SIG-M5 treated with dmso at 0.1 percent for 504 hours (cell line): ENCODE measurements around the gene ADAMTSL5.
"Not testable (repeated sequence)": the region's sequence is repeated elsewhere in the genome, so short reads cannot be mapped to it uniquely, and the experiment has no call there.

Source experiments
- DNase-seq: peaks from one replicate; lab custom pipeline; 2025; ENCODE audit not compliant: unreplicated experiment; lab: John Stamatoyannopoulos, UW

Gene ADAMTSL5, protein sequence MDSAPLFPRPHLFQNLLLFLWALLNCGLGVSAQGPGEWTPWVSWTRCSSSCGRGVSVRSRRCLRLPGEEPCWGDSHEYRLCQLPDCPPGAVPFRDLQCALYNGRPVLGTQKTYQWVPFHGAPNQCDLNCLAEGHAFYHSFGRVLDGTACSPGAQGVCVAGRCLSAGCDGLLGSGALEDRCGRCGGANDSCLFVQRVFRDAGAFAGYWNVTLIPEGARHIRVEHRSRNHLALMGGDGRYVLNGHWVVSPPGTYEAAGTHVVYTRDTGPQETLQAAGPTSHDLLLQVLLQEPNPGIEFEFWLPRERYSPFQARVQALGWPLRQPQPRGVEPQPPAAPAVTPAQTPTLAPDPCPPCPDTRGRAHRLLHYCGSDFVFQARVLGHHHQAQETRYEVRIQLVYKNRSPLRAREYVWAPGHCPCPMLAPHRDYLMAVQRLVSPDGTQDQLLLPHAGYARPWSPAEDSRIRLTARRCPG

DNA sequence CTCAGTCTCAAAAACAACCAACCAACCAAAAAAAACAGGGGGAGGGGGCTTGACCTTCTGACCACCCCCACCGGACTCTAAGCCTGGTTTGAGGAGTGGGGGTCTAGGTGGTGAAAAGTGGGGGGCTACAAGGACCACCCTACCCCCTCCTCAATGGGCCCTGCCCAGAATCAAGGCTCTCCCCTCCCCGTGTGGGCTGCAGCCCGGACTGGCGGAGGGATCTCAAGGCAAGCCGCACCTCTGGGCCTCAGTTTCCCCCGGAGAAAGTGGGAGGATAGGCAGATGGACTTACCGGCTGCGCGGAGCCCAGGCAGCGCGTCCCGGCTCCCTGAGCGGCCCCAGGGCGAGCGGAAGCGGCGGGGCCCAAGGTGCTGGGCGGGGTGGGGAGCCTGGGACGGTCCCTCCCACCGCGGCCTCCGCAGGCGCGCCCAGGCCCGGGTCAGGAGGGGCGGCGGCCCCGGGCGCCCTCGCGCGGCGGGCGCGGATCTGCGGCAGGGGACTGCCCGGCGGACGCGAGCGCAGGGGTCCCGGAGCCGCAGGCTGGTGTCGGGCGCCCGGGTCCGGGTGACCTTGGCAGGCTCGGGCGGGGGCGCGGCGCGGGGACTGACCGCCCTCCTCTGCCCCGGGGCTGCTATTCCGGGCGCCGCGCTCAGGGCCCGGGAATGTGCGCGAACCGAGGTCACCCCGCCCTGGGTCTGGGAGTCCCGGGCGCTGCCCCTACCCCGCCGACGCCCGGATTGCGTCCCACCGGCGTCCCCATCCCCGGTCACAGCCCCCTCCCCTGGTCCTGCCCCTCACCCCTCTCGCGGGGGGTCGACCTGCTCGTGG, at the start of gene ADAMTSL5:
Gene ADAMTSL5 (minus strand): TSS at position 349 of the 828 bp plus-strand sequence. CDS start 2,076 bp downstream, outside the sequence.
- peak; percentile 54 for DNase-seq

DNA sequence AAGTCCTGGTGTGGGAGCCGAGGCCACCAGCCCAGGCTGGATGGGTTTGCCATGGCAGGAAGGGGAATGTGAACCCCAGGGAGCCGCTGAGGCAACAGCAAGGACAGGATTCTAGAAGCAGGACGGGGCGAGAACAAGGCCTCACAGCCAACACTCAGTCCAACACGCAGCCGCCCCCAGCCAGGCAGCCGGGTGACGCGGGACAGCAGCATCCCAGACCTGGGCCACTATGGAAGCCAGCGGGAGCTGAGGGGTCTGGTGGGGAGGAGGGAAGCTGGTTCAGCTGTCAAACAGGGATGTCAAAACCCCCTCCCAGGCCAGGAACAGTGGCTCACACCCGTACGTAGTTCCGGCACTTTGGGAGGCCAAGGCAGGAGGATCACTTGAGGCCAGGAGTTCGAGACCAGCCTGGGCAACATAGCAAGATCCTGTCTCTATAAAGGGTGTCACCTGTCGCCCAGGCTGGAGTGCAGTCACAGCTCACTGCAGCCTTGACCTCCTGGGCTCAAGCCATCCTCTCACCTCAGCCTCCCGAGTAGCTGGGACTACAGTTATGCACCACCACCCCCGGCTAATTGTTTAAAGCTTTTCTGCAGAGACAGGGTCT, 48.5 kb upstream of the ADAMTSL5 start:
- no peak for DNase-seq

DNA sequence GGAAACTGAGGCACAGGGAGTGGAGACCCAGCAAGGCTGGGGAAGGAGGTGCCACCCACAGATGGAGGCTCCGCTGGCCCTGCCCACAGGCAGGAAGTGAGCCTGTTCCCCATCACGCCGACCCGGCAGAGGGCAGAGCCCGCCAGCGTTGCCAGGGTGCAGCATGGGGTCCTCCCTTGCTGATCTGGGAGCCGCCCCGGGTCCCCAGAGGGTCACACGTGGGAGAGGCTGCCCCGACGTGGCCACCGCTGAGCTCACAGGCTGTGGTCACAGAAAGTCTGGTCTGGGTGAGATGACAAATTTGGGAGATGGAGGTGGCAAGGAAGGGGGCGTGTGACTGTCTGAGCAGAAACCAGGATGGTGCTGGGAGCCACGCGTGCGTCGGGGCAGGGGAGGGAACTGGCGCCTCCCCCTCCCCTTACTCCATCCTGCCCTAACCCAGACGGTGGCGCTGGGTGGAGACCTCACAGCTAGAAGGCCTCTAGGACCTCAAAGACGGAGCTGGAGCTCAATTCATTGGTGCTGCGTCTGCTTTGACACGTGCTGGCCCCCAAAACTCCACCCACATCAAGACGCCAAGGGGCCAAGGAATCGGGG, 47.6 kb upstream of the ADAMTSL5 start:
- no peak for DNase-seq

DNA sequence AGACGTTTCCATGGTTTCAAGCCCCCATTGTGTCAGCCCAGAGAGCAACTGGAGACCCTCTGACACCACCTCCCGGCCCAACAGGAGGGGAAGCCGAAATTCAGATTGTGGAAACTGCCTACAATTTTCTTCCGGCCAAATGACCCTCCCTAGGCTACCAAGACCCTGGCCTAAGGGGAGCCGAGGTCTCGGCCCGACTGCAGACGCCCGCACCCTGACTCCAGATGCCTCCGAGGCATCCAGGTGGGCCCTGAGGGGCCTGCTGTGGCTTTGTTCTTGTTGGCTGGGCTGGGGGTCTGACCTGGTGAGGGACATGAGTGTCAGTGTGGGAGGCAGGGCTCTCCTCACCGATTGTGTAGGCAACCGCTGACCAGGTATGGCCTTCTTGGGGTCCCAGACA, 45.7 kb upstream of the ADAMTSL5 start:
- no peak for DNase-seq

DNA sequence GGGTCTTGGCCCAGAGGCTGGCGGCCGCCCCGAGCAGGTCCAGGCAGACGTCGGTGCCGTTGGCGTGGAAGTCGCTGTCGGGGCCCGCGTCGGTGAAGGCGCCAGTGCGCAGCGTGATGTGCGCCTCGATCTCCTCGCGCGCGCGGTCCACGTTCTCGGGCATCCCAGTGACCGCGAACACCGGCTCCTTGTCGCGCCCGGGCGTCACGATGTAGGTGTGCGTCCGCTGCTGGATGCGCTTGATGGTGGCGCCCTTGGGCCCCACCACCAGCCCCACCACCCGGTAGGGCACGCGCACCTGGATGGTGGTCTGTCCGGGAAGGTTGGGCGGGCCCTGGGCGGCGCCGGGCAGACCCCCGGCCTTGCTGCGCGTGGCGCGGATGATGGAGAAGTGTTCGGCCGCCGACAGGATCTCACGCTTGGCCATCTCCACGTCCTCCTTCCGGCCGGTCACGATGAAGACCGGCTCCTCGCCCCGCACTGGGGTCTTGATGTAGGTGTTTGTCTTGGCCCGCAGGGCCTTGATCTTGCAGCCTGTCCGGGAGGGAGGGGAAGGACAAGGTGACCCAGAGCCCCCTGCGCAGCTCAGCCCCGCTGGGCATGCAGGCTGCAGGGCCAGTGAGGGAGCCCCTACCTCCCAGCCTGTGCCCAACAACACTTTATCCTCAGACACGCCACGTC, 43.7 kb upstream of the ADAMTSL5 start:
- DNase-seq = no peak

DNA sequence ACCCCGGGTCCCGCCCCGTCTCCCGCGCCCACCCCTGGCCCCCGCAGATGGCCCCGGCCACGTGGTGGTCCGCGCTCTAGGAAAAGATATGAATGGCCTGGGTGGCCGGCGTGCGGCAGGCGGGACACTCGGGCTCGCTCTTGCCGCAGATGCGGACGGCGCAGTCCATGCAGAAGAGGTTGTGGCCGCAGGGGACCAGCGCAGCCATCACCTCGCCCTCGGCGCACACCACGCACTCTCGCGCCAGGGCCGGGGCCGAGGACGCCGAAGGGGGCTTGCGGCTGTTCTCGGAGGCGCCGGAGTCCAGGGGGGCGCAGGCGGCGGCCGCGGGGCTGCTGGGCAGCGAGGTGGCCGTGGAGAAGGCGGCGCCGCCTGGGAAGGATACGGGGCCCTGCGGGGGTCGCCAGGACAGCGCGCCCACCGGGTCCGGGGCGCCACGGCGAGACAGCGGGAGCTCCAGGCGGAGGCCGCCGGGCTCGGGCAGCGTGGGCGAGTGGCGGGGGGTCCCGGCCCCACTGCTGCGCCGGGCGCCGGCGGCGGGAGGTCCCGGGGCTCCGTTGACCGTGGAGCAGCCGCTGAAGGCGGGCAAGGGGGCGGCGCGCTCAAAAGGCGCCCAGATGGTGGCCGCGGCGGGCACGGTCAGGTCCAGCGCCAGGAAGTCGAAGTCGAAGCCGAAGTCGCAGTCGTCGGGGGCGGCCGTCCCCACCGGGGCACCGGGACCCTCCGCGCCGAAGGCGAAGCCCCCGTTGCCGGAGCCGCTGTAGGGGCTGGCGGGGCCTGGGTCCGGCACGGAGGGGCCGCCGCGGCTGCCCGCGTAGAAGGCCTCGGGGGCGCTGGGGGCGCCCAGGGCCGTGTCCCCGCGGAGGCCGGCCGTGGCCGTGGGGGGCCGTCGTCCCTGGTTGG, 42.9 kb upstream of the ADAMTSL5 start:
- no peak for DNase-seq

DNA sequence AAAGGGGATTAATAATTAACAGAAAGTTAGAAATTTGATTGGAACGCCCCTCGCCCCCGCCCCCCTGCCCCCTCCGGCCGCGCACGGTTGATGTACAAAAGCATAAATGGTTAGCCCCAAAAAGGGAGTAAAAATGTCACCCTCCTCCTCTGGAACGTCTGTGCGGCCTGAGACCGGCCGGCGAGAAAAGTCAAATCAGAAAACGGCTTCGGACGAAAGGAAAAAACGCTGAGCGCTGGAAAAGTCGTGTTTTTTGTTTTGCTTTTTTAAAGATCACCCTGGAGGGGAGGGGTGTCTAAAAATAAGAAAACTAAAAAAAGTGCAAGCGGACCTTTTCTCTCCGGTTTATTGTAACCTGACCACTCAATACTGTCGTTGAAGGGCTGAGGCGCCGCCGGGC, 42.1 kb upstream of the ADAMTSL5 start:
- no peak for DNase-seq

DNA sequence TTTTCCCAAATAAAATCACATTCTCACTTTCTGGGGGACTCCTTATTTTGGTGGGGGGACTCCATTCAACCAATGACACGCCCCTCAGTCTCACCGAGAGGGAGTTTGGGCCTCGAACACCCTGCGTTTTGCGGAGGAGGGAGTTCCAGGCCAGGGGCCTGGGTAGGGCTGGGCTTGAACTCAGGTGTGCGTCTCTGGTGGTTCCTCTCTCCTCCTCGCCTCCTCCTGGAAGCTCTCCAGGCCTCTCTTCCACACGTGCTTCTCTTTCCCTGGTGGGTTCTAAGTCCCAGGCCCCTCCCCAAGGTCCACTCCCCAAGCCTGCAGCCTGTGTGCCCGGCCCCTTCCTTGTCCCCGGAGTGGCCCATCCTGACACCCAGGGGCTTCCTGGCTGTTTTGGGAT, 40.6 kb upstream of the ADAMTSL5 start:
- DNase-seq = no peak

DNA sequence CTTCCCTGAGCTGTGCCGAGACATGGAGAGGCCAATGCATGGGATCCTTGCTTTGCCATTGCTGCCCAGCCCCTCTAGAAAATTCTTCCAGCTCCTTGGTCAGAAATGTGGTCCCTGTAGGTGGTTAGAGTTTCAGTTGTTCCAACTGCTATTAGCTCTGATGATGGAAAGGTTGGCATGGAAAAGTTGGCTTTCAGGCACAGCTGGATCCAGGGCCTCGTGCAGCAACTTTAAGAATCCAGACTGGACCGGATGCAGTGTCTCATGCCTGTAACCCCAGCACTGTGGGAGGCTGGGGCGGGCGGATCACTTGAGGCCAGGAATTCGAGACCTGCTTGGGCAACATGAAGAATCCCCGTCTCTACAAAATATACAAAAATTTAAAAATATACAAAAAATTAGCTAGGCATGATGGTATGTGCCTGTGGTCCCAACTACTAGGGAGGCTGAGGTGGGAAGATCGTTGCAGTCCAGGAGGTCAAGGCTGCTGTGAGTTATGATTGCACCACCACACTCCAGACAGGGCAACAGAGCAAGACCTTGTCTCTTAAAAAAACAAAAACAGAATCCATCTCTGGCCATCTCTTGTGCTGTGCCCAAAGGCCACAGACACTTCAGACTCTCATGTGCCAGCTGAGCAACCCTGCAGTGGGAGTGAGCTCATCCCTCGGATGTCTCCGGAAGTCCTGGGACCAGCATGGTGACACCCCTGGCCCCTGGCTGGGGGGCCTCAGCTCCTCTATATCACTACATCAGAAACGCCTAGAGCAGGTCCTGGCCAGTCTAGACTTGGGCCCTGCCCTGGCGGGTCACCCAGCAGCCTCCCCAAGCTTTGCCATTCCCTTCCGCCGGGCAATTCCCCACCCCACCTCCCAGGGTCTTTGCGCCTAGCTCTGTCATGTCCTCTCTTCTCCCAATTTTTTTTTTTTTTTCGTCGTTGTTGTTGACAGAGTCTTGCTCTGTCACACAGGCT, 38.5 kb upstream of the ADAMTSL5 start:
- DNase-seq = no peak

DNA sequence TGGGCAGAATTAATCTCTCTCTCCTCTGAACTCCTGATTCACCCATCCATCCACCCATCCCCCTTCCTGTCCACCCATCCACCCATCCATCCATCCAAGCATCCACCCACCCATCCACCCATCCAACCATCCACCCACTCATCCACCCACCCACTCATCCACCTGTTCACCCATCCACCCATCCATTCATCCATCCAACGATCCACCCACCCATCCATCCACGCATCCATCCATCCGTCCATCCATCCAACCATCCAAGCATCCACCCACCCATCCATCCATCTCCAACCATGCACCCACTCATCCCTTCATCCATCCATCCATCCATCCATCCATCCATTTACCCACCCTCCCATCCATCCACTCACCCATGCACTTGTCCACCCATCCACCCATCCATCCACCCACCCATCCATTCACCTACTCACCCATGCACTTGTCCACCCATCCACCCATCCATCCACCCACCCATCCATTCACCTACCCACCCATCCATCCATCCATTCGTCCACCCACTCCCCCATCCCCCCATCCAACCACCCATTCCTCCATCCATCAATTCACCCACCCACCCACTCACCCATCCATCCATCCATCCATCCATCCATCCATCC, 36.6 kb upstream of the ADAMTSL5 start:
- DNase-seq = no peak

DNA sequence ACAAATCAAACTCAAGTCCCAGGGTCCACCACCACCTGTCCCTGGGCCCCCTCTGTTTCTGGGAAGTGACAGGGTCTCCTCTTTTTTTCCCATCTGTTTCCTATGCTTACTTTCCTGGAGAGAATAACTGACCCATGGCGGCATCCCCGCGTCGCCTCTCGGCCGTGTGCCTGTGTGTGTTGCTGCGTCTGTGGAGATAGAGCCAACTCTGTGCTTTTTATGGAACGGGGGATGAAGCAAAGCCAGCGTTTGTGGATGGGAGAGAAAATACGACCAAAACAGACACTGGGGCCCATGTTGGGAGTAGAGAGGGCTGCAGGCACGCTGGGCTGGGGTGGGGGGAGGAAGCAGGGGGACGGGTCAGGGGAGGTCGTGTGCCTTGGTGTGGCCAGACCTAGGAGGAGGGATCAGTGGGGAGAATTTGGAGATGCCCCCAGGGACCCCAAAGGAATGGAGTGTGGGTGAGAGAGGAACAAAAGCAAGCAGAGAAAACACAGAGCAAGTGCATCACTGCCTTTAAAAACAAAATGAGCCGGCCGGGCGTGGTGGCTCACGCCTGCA, 27.6 kb upstream of the ADAMTSL5 start:
- DNase-seq = no peak

DNA sequence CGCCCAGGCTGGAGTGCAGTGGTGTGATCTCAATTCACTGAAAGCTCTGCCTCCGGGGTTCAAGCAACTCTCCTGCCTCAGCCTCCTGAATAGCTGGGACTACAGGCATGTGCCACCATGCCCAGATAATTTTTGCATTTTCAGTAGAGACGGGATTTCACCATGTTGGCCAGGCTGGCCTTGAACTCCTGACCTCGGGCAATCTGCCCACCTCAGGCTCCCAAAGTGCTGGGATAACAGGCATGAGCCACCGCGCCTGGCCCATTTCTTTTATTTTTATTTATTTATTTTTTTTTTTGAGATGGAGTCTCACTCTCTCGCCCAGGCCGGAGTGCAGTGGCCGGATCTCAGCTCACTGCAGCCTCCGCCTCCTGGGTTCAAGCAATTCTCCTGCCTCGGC, 26.9 kb upstream of the ADAMTSL5 start:
- not testable (repeated sequence) for DNase-seq

DNA sequence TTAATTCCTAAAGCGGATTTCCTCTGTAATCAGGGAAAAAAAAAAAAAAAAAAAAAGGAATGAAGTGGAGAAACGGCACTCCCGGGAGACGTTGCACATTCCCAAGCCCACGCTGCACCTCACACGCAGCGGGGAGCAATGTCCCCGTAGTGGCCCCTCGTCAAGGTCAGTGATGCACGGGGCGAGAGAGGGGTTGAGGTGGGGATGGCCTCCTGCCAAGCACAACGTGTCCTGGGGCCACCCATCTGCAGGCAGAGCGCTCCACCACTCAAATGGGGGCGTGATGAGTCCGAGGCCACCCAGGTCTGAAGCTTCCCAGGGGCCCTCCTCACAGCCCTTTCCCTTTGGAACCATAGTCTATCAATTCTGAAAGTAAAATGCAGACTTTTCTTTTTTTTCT, 26.2 kb upstream of the ADAMTSL5 start:
- no peak for DNase-seq

DNA sequence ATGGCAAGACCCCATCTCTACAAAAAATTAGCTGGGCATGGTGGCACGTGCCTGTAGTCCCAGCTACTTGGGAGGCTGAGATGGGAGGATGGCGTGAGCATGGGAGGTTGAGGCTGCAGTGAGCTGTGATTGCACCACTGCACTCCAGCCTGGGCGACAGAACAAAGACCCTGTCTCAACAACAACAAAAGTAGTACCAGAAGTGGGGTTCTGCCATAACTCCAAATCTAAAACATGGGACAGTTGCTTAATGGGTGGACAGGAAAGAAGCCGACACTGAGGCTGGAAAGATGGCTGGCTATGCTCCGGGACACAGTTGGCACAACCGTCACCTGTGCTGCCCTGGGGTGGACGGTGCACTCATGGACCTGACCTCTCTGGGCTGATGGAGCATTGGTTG, 22.9 kb upstream of the ADAMTSL5 start:
- not testable (repeated sequence) for DNase-seq

DNA sequence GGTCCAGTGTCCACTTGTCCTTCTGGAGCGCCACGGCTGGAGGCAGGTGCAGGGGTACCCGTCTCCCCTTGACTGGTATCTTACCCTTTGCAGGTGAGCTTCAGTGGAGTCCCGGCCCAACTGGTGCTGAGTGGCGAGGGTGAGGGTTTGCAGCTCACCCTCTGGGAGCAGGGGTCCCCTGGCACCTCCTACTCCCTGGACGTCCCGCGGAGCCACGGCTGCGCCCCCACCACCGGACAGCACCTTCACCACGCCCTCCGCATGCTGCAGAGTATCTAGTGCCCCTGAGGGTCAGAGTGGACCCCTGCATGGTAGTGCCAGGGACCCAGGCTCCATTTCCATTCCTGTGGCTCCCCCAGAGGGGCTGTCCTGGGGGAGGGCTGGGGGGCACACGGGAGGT, 22.2 kb upstream of the ADAMTSL5 start:
- no peak for DNase-seq

DNA sequence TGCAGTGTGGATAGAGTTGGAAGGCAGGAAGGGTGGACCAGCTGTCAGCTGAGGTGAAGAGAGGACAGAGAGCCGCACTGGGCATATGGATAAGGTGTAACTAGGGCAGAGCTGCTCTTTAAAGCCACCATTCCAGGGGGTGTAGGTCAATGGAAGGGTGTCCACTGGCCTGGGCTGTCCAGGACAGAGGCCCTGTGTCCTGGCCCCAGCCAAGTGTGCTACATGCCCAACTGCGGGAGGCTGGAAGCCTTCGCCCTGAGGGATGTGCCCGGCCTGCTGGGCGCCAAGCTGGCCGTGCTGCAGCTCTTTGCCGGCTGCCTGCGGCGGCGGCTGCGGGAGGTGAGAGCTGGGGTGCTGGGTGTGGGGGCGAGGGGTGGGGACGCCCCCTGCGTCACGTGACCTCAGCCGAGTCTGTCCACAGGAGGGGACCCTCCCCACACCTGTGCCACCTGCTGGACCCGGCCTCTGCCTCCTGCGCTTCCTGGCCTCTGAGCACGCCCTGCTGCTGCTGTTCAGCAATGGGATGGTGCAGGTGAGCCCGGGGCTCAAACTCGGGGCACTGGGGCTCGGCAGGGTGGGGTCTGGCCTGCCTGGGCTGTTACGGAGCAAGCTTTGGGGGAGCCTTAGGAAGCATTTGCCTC, 20.8 kb upstream of the ADAMTSL5 start:
- no peak for DNase-seq

DNA sequence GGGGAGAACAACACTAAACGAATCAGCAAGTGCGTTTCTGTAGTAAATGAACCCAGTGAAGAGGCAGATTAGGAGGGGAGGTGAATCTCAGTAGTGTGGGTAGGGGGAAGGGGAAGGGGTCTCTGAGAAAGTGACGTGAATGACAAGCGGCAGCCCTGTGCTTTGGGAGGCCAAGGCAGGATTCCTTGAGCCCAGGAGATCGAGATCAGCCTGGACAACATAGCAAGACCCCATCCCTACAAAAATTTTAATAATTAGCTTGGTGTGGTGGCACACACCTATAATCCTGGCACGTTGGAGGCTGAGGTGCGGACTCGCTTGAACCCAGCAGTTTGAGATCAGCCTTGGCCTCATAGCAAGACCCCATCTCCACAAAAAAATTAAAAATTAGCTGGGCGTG, 19.2 kb upstream of the ADAMTSL5 start:
- DNase-seq = no peak
